ENCODE measurements around the gene BICDL2. TPM values are rescaled to one million over a fixed set of nuclear protein-coding genes. Genes with fewer than 3 reads are reported as not detected.

Gene BICDL2
- polyA plus RNA-seq, 2 of the 4 experiments (the other 2 are of a cell fraction): not detected

DNA sequence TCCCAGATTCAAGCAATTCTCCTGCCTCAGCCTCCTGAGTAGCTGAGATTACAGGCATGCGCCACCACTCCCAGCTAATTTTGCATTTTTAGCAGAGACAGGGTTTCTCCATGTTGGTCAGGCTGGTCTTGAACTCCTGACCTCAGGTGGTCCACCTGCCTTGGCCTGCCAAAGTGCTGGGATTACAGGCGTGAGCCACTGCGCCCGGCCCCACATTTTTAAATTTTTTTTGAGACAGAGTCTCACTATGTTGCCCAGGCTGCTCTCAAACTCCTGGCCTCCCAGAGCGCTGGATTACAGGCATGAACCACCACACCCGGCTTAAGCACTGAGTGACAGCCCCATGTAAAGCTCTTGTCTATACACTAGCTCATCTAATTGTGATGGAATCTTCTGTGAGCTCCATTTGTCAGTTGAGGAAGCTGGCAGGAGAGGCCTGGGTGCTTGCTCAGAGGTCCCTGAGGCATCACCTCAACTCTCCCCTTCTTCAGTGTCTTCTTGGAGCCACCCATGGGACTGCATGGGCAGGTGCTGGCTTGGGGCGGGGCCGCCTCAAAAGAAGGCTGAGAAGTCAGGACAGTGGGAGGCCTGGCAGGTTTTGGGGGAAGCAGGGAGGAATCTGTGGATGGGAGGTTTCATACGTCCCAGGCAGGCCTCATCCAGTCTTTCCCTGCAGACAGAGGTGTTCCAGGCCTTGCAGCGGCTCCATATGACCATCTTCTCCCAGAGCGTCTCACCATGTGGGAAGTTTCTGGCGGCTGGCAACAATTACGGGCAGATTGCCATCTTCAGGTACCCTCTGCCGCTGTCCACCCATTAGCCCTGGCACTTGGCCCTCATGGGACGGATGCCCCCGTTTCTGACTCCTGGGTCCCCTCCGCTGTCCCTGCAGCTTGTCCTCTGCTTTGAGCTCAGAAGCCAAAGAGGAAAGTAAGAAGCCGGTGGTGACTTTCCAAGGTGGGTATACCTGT lies 11.4 kb downstream of the BICDL2 start:
- Histone ChIP-seq H3K4me2 (peak overlapping the region; percentile 89), H3K27ac (no peak overlapping the region), H3K9me3 (no peaks in the 10 kb centered on the region), H3K4me1 (peaks cover 28% of the 10 kb centered on the region), H3K4me3 (no peak overlapping the region; the same call in 2 of the 3 replicates)
- no peak for DNase-seq (ENCODE audit: low read depth in 1 of 2, low spot score in 1 of 2)
- WGBS (ENCODE audit: missing lambda C conversion rate): 93% methylated on average over 18 of the region's 18 CpGs
- ATAC-seq: no peak
- CTCF ChIA-PET: interaction anchor here (0.6 to 11.0 kb wide), 4 partner anchors 15 to 126 kb away, joined by 3 to 214 read pairs (median 92); partner anchors contain the start of genes BICDL2 and CLDN9
- no peak for FAIRE-seq
- POLR2A ChIA-PET: interaction anchor here (0.6 to 1.6 kb wide), 2 partner anchors 9 to 20 kb away, joined by 3 to 6 read pairs; partner anchors contain the start of gene MMP25
- 0 out of 2 replicates have a peak, but pooled peaks have one; percentile 59 for TF ChIP-seq TP53 (CRISPR knock-in tag; IDR thresholded peaks at IDR 0.05)
- TF ChIP-seq, protein P1, sequence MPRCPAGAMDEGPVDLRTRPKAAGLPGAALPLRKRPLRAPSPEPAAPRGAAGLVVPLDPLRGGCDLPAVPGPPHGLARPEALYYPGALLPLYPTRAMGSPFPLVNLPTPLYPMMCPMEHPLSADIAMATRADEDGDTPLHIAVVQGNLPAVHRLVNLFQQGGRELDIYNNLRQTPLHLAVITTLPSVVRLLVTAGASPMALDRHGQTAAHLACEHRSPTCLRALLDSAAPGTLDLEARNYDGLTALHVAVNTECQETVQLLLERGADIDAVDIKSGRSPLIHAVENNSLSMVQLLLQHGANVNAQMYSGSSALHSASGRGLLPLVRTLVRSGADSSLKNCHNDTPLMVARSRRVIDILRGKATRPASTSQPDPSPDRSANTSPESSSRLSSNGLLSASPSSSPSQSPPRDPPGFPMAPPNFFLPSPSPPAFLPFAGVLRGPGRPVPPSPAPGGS (IDR thresholded peaks at IDR 0.05): no peak
- TF ChIP-seq TFCP2L1 (CRISPR knock-in tag; IDR thresholded peaks at IDR 0.05): no peak; the same call in 1 of the 2 replicates
- no peak for TF ChIP-seq HOXA7 (CRISPR knock-in tag; IDR thresholded peaks at IDR 0.05)

DNA sequence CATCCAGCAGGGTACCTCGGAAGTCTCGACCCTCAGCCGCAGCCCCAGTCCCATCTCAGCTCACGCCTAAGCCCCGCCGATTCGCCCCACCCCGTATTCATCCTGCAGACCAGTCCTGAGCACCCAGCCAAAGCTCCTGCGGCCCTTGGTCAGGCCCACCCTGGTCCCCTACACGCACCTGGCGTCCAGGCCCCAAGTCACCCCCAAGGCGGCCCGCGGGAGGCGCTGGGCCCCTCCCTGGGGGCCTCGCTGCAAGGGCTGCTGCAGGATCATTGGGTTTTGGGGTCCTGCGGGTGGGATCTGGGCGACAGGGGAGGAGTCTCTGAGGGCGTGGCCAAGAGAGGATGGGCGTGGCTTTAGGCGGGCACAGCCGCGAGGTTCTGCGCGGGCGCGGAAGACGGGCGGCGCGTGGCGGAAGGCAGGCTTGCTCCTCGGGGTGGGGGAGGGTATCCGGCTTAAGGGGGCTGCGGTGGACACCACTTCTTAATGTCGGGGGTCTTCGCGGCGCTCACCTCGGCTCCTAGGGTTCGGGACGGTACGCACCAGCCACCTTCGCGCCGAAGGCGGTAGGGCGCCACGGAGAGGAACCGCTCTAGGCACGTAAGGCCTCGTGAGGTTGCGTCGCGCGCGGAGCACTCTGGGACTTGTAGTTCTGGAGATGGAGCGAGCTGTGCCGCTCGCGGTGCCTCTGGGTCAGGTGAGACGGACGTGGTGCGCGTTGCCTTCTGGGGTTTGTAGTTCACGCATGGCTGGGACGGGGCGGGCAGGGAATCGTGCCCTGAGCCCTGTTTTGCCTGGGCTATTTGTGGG lies 12.9 kb downstream of the BICDL2 start, which contains the start of the genes HCFC1R1 and THOC6:
Gene HCFC1R1, minus strand, starts transcription at position 274 of the 810 bp plus-strand sequence. Its CDS starts 1 bp downstream, at position 273.
Gene THOC6, plus strand, starts transcription at position 367 of the 810 bp plus-strand sequence. Its CDS starts 292 bp downstream, at position 659.
- Histone ChIP-seq H3K4me2 (peak within 1 kb of the TSS; percentile 89), H3K27ac (peak within 1 kb of the TSS; percentile 98 to 100), H3K4me1 (peaks cover 34% of the 10 kb centered on the region), H3K9me3 (no peaks in the 10 kb centered on the region), H3K4me3 (peak within 1 kb of the TSS; percentile 93)
- under 1% methylated on average over 28 of the region's 69 CpGs for WGBS (ENCODE audit: missing lambda C conversion rate)
- FAIRE-seq (peak; percentile 89), ATAC-seq (peak; percentile 17 to 63), DNase-seq (ENCODE audit: low read depth in 1 of 2, low spot score in 1 of 2) (peak; percentile 83 to 99)
- POLR2A ChIA-PET: interaction anchor here (0.6 to 6.2 kb wide), 9 partner anchors 8 to 85 kb away, joined by 3 to 107 read pairs (median 5); partner anchors contain the start of gene MMP25
- CTCF ChIA-PET: interaction anchor here (0.6 to 11.0 kb wide), 11 partner anchors 7 to 126 kb away, joined by 3 to 214 read pairs (median 5); partner anchors contain the start of genes BICDL2 and CLDN9
- TF ChIP-seq HES2 (IDR thresholded peaks at IDR 0.05) (no peak), NPAS2 (CRISPR knock-in tag; IDR thresholded peaks at IDR 0.05; ENCODE audit: borderline replicate concordance) (no peak), NFE2L2 (conservative IDR thresholded peaks at IDR 0.05; ENCODE audit: low read length) (no peak), ATOH8 (CRISPR knock-in tag; IDR thresholded peaks at IDR 0.05; ENCODE audit: low read depth) (peak; percentile 28; the same call in 1 of the 2 replicates), CBX2 (IDR thresholded peaks at IDR 0.05; ENCODE audit: borderline replicate concordance, low read depth) (no peak), ZC3H11A (IDR thresholded peaks at IDR 0.05) (no peak; the same call in 1 of the 2 replicates), ZFP36 (IDR thresholded peaks at IDR 0.05; ENCODE audit: borderline replicate concordance, partially characterized antibody) (no peak), REST (IDR thresholded peaks at IDR 0.05) (0 out of 2 replicates have a peak, but pooled peaks have one; percentile 28), ZNF302 (CRISPR knock-in tag; IDR thresholded peaks at IDR 0.05) (no peak), TFCP2L1 (CRISPR knock-in tag; IDR thresholded peaks at IDR 0.05) (peak; percentile 99), CHD4 (IDR thresholded peaks at IDR 0.05; ENCODE audit: borderline replicate concordance) (no peak), EHMT2 (IDR thresholded peaks at IDR 0.05; ENCODE audit: low read depth) (no peak), HOXB5 (CRISPR knock-in tag; IDR thresholded peaks at IDR 0.05) (peak; percentile 86), PBX3 (IDR thresholded peaks at IDR 0.05) (peak; percentile 58), FOSL2 (IDR thresholded peaks at IDR 0.05) (no peak), FOSL2 (CRISPR knock-in tag; IDR thresholded peaks at IDR 0.05) (peak; percentile 59; the same call in 1 of the 2 replicates), SMC3 (IDR thresholded peaks at IDR 0.05) (no peak)
- TF ChIP-seq, protein P1 (IDR thresholded peaks at IDR 0.05): peak; percentile 58; the same call in 2 of the 3 replicates
